Stimulated activated CD4-positive, alpha-beta T cell treated with anti-CD3 and anti-CD28 coated beads, Interleukin-4, amount 100 ng/mL, for 1 hour (primary cell): Measurements from ENCODE around the gene SPC24.
"Not testable (repeated sequence)": the region's sequence is repeated elsewhere in the genome, so short reads cannot be mapped to it uniquely, and the experiment has no call there.

Experiments used
- DNase-seq: peaks from one replicate; pipeline ENCODE4 v3.0.0-alpha.2; 2020

The SPC24 gene

DNA sequence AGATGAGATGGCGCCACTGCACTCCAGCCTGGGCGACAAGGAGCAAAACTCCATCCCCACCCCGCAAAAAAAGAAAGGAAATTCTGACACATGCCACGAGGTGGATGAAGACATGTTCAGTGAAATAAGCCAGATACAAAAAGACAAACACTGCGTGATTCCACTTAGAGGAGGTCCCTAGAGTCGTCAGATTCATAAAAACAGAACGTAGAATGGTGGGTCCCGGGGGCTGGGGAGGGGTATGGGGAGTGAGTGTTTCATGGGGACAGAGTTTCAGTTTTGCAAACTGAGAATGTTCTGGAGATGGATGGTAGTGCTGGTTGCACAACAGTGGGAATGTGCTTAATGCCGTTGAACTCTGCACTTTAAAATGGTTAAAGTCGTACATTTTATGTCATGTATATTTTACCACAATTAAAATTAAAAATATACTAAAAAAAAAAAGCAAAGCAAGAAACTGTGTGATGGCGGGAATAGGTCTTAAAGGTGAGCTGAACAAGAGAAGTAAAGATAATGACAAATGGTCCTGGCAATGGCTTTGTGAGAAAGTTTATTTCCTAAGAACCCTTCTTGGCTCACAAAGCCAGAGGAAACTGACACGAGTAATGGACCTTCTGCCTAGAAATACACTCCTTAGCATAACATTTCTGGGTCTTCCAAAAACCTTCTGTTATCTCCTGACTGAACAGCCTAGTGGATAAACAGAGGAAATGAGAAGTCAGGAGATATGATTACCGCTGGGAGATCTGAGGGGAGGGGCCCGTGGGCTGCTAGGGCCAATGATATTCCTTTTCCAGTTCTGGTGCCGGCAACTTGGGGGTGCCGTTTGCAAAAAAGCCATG, 4.2 kb upstream of the SPC24 start:
- no peak for DNase-seq

- no peak for DNase-seq
Measured at GRCh38 chr19:11154683-11155047, 917 bp downstream of the SPC24 start.

- DNase-seq = no peak
Measured at GRCh38 chr19:11152318-11153062, 3.1 kb downstream of the SPC24 start.

GRCh38 chr19:11151181-11151580, 4.4 kb downstream of the SPC24 start:
- no peak for DNase-seq

DNA sequence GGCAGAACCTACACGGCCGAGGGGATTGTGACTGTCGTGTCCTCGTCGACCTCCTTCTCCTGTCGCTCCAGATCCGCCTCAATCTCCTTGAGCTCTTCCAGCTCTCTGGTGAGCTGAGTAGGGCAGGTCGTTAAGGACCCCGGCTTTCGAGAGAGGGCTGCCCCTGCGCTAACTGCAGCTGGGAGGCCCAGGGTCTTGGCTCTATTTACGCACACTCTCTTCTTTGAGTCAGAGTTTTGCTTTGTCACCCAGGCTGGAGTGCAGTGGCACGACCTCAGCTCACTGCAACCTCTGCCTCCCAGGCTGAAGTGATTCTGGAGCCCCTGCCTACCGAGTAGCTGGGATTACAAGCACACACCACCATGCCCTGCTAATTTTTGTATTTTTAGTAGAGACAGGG, 7.6 kb downstream of the SPC24 start:
- no peak for DNase-seq

GRCh38 chr19:11145536-11145924, 10.1 kb downstream of the SPC24 start:
- DNase-seq = no peak

DNA sequence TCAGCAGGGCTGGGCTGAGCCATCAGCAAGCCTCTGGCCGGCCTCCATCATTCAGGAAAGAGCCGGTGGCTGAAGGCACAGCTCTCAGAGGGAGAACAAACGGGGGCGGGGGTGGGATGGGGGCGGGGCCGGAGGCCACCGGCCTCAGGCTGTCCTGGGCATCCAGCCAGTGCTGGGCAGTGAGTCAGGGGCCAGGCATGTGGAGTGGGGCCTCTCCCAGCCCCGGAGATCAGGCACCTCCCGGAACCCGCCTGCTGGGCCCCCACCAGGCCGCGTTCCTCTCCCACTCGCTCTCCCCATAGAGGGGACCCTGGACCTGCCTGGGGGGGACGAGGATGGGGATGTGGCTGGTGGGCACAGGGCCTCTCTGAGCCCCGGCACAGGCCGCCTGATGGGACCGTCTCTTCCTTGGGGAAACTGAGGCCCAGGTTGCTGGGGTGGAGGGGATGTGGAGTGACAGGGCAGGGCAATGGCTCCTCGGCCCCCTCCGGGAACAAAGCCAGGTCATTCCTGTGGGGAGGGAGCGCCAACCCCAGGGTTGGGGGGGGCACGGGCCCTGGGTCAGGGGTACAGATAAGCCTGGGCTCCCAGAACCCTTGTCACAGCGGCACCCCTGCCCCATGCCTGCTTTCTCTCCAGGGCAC, 12.9 kb downstream of the SPC24 start:
- DNase-seq = no peak

DNA sequence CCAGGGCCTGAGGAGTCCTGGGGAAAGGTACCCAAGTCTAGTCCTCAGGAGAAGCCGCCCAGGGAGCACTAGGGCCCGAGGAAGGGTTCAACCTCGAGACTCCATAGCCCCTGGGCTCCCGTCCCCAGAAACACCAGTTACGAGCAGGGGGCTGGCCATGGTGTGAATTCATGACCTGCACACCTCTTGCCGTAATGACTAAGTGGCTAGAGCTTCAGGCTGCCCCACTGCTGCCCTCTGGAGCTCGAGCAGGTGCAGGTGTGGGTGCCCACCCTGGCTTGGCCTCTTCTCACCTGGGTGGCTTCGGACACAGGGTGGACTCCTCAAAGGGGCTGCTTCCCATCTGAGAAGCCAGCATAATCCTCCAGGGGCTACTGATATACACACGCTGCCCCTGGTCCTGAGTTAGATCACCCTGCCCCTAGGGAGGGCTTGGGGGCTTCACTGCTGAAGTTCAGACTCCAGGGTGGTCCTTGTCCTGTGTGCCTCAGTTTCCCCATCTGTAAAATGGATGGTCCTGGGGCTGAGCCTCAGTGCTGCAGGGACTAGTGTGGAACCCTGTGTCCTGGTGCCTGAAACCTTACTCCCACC, 13.6 kb downstream of the SPC24 start:
- no peak for DNase-seq

DNA sequence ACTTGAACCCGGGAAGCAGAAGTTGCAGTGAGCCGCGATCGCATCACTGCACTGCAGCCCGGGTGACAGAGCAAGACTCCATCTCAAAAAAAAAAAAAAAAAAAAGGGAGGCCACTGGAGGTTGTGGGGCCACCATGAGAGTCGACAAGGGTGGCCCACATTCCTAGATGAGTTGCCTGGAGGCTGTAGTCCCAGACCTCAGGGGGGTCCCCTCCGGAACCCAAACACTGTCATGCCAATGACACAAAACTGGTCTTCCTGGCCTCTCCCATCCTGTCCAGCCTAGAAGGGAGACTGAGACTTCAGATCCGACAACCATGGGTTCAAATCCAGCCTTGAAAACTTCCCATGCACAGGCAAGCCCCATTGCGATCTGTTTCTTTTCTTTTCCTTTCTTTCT, 14.7 kb downstream of the SPC24 start:
- DNase-seq = no peak

- DNase-seq = not testable (repeated sequence)
Measured at GRCh38 chr19:11140023-11140538, 15.5 kb downstream of the SPC24 start.

DNA sequence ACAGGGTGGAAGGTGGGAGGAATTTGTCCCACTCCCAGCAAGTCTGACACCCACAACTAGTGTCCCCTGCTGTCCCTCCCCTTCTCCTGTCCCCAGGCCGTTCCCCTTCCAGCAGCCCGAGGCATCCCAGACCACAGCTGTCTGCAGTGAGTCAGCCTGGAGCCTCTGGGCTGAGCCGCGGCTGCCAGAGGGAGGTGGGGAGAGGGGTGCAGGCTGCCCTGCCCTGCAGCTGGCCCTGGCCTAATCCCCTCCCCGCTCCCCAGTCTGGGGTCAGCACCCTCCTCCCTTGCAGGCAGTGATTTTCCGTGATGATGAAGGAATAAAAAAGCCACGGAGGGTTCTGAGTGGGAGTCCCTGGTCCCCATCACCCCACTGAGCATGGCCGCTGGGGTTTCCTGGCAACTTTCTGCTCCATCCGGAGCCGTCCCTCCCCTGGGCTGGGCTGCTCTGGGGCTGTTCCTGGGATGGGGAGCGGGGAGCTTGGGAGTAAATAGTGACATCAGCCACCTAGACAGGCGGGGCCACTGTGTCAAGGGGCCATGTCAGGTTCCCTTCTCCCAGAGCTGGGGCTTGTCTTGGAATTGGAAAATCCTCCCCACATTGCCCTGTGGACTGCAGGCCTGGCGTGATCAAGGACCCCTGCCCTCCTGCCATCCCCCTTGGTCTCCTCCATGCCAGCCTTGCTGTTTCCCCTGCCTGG, 16.8 kb downstream of the SPC24 start:
- no peak for DNase-seq

GRCh38 chr19:11137542-11138384, 17.8 kb downstream of the SPC24 start:
- peak; percentile 45 for DNase-seq

- DNase-seq = no peak
Measured at GRCh38 chr19:11136400-11137101, 19.0 kb downstream of the SPC24 start.

DNA sequence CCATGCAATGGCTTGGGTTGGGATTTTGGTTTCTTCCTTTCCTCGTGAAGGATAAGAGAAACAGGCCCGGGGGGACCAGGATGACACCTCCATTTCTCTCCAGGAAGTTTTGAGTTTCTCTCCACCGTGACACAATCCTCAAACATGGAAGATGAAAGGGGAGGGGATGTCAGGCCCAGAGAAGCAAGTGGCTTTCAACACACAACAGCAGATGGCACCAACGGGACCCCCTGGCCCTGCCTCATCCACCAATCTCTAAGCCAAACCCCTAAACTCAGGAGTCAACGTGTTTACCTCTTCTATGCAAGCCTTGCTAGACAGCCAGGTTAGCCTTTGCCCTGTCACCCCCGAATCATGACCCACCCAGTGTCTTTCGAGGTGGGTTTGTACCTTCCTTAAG, 24.1 kb downstream of the SPC24 start:
- no peak for DNase-seq

DNA sequence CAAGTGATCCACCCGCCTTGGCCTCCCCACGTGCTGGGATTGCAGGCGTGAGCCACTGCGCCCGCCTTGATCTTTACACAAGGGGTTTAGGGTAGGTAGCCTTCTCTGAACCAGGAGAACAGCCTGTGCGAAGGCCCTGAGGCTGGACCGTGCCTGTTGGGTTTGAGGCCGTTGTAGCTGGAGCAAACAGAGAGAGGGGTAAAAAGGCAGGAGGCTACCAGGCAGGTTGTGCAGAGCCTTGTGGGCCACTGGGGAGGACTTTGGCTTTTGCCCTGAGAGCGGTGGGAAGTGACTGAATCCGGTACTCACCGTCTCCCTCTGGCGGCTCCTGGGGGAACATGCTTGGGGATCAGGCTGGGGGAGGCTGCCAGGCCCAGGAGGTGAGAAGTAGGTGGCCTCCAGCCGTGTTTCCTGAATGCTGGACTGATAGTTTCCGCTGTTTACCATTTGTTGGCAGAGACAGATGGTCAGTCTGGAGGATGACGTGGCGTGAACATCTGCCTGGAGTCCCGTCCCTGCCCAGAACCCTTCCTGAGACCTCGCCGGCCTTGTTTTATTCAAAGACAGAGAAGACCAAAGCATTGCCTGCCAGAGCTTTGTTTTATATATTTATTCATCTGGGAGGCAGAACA, 24.6 kb downstream of the SPC24 start:
- peak; percentile 70 for DNase-seq

DNA sequence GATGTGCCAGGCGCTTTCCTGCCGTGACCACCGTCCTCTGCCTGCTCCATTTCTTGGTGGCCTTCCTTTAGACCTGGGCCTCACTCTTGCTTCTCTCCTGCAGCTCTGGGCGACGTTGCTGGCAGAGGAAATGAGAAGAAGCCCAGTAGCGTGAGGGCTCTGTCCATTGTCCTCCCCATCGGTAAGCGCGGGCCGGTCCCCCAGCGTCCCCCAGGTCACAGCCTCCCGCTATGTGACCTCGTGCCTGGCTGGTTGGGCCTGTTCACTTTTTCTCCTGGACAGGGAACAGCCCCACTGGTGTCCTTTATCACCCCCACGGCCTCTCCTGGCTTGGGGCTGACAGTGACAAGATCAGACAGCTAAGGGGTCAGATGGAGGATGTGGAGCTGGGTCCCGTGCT, 27.7 kb downstream of the SPC24 start:
- no peak for DNase-seq

- DNase-seq = peak; percentile 76
Measured at GRCh38 chr19:11125994-11126685, 29.4 kb downstream of the SPC24 start.

- DNase-seq = not testable (repeated sequence)
Measured at GRCh38 chr19:11124157-11124556, 31.4 kb downstream of the SPC24 start.

GRCh38 chr19:11123114-11123513, 32.5 kb downstream of the SPC24 start:
- DNase-seq = no peak

DNA sequence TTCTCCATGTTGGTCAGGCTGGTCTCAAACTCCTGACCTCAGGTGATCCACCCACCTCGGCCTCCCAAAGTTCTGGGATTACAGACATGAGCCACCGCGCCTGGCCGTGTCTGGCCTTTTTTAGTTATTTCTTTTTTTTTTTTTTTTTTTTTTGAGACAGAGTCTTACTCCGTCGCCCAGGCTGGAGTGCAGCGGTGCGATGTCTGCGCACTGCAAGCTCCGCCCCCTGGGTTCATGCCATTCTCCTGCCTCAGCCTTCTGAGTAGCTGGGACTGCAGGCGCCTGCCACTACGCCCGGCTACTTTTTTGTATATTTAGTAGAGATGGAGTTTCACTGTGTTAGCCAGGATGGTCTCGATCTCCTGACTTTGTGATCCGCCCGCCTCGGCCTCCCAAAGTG, 33.6 kb downstream of the SPC24 start:
- DNase-seq = not testable (repeated sequence)
